Medulla oblongata (tissue), 1 donor: ENCODE data around the gene UBAC2.

Experiments used
- DNase-seq: peaks from one replicate; pipeline ENCODE4 v3.0.0-alpha.2; 2015; ENCODE audit errors: extremely low spot score

UBAC2 gene

DNA sequence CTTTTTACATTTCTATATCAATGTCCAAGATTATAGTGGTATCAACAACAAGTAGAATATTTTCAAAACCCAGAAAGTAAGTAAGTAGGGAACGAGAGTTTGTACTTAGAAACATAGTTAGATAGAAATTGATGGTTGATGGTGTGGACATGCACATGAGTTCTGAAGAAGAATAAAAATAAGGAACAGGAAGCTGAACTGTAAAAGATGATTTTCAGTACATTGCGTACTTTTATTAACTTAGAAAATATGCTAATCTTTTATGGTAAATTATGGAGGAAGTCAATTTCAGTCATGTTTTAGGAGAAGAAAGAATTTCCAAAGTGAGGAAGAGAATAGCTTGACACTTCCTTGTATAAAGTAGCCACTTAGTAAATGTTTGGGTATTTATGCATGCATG, 69.9 kb downstream of the UBAC2 start:
- no peak for DNase-seq

DNA sequence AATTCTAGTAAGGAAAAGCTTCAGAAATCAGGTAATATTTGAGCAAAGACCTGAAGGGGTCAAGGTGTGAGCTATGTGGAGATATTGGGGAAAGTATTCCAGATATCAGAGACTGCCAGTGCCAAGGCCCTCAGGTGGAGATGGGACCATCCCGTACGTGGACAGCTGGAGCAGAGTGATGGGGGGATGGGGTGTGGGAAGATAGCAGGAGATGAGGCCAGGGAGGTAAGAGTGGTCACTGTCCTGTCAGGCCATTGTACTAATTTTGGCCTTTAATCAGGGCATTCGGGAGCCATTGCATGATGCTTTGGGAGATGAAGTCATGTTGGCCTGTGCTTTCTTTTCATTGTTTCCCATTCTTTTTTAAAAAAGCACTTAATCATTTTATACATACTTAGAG, 70.6 kb downstream of the UBAC2 start:
- no peak for DNase-seq

- no peak for DNase-seq
Observed at GRCh38 chr13:99272481-99272880, 71.8 kb downstream of the UBAC2 start.

DNA sequence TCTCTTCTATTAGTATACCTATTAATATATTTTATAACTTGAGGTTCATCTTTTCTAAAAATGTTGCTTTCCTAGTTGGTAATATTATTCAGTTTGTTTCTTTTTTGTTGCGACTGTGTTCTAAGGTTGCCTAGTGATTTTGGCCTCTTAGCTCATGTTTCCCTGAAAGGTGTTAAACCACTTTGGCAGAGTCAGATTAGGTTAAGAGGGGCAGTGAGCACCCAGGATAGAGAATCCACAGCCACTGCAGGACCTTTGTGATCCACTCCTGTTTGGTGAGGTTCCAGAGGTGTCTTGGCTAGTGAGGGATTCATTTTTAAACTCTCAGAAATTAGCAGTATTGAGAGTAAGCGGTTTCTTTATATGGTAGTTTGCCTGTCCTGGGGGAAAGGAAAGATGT, 72.5 kb downstream of the UBAC2 start:
- DNase-seq: no peak

- no peak for DNase-seq
Observed at GRCh38 chr13:99275093-99275469, 74.4 kb downstream of the UBAC2 start.

DNA sequence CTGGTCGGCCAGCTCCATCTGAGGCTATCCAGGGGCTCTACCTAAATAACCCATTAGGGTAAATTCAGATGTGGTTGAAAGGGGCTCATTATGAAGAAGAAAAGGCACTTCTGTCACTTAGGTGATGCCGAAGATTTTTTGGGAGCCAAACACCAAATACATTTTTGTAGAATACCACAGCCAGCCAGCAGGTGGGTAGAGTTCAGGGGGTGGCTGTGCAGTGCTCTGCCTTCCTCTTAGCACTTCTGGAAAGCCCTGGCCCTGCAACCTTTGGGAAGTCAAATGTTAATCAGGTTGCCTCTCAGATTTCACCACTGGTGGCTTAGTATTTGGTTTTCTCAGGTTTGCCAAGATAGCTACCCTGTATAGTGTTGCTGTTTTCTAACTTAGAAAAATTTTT, 76.1 kb downstream of the UBAC2 start:
- DNase-seq: no peak

- DNase-seq: no peak
Observed at GRCh38 chr13:99277629-99278028, 77.0 kb downstream of the UBAC2 start.

DNA sequence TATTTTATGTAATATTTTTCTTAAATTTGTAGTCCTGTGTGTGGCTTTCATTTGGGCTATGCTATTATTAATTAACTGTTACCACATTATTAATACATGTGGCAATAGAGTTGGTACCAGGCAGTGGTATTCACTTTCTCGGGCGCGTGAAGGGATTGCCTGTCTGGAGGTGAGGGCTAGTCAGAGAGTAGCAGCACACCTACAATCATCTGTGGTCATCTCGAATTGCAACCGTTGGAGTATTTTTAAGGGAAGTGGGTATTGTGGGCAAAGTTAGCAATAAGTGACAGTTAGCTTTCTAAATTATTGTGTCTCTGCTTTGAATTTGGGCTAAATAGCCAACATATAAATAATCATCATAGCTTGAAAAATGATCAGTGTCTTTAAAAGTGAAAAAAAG, 77.5 kb downstream of the UBAC2 start:
- no peak for DNase-seq

DNA sequence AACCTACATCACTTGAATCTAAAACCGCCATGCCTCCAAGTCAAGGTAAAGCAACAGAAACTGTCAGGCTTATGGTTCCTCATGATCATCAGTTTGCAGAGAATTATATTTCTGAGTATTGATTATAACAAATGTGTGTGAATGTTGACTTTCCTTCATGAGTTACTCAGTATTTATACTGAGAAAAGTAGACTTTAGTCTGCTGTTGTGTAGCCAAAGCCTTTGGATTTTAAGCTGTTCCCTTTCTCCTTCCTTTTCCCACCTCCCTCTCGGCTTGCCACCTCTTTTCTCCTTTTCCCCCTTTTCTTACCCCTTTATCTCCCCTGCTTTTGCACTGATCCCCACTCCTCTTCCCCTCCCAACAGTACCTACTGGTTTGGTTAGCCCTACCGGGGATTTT, 78.2 kb downstream of the UBAC2 start:
- DNase-seq: no peak

GRCh38 chr13:99279637-99280036, 79.0 kb downstream of the UBAC2 start:
- no peak for DNase-seq

DNA sequence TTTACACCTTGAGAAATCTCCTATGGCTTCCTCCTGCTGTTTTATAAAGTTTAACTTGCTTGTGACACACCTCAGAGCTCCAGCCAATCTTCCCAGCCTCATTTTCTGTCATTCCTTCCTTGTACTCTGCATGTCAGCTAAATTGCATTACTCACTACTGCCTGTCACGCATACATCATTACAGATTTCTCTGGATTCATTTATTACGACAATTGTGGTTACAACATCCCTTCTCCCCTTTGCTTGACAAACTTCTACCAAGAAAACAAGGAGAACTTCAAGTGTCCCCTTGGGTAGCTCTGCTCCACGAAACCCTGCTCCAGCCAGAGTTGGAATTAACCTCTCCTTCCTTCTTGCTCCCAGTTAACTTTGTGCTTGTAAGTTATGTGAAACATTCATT, 79.5 kb downstream of the UBAC2 start:
- no peak for DNase-seq

- no peak for DNase-seq
Observed at GRCh38 chr13:99281811-99282263, 81.2 kb downstream of the UBAC2 start.

GRCh38 chr13:99282264-99283231, 81.9 kb downstream of the UBAC2 start:
- peak; percentile 42 for DNase-seq

- DNase-seq: no peak
Observed at GRCh38 chr13:99285432-99286182, 85.0 kb downstream of the UBAC2 start.

DNA sequence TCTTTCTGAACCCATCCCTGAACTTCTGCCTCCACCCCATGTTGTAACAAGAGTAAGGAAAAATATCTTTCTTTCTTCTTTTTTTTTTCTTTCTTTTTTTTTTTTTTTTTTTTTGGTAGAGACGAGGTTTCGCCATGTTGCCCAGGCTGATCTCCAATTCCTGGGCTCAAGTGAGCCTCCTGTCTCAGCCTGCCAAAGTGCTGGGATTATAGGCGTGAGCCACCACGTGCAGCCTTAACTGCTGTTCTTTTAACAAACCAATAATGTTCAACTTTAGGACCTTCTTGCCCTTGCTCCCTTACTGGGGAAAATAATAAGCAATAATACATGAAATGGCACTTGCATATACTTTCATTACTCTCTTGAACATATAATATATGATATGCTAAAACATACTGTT, 86.9 kb downstream of the UBAC2 start:
- no peak for DNase-seq

- DNase-seq: peak; percentile 54
Observed at GRCh38 chr13:99288089-99288488, 87.4 kb downstream of the UBAC2 start.

GRCh38 chr13:99289271-99289670, 88.6 kb downstream of the UBAC2 start:
- DNase-seq: peak; percentile 54

DNA sequence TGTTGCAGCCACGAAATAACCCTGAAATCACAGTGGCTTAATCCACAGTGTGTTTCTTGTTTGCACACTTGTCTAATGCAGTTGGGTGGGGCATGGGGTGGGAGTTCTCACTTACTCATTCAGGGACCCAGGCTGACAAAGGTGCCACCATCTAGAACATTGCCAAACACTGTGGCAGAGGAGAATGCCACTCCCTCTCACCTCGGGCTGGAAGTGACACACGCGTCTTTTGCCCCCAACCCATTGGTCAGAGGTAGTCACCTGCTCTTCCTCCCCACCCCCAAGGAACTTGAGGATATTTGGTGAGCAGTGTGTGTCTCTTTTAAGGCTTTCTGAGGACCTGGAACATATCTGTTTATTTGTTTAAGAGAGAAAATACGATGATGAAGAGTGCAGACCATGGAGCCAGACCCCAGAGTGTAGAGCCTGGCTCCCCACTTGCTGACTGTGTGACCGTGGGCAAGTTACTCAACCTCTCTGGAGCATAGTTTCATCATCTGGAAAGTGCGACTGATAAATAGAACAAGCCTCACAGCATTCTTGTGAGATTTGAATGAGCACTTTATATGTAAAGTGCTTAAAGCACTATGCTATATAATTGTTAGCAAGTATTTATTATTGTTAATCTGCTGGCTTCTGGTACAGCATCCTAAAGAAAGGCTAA, 89.2 kb downstream of the UBAC2 start:
- no peak for DNase-seq

DNA sequence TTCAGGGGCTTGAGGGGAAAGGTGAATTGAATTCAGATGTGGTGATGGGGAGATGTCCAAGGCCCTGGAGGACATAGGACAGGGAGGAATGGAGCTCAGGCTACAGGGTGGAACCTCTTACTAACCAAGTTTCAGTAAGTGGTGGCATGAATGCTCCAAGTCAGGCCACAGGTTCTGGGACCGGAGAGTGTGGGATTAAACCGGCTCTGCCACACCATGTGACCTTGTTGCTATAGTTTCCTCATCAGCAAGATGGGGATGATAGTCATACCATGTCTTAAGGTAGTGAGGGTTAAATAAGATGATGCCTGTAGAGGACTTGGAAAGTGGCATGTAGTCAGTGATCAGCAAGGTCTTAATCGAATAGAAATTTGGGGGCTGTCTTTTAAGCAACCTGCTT, 90.2 kb downstream of the UBAC2 start:
- no peak for DNase-seq

GRCh38 chr13:99293178-99293577, 92.5 kb downstream of the UBAC2 start:
- DNase-seq: no peak

DNA sequence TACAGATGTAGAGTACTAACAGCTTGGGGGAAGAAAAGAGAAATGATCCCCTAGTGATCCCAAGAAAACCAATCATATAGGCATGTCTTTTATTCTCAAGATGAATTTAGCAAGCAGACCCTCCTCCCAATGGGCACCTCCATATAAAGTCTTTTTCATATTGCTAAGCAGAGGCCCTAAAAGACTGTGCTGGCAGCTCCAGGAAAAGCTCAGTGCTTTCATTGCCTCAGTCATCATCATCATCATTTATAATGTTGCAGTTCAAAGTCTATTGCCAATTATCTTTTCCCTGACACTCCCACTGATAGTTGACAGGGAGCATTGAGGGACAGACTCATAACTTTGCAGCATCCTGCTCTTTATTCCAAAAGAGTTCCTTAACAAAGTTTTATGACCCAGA, 93.5 kb downstream of the UBAC2 start:
- DNase-seq: no peak

DNA sequence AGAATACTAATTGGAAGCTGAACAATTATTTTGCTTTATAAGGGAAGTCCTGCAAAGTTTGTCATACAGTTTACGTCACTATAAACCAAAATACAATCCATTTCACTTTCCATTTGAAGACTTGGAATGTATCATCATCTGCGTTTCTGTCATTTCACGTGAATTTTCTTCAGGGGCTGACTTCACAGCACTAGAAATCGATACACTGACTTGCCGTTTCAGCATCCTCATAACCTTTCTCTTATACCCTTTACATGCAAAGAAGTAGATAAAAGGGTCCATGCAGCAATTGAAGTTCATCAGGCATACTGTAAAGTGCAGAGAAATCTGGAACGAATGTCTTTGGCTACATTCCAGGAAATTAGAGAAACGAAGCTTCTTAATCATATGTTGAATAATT, 94.3 kb downstream of the UBAC2 start:
- DNase-seq: no peak
